ENCODE measurements around the gene IREB2. TPM values are rescaled to one million over a fixed set of nuclear protein-coding genes. Genes with fewer than 3 reads are reported as not detected.

Gene IREB2
- total and polyA plus RNA-seq, 3 experiments from 2014 or later, result 18.5 to 69.3 (median 62.2) TPM

- no peak for DNase-seq
- Mint-ChIP-seq H3K36me3 (no peaks in the 10 kb centered on the region), H3K9me3 (no peaks in the 10 kb centered on the region), H3K4me3 (no peak overlapping the region), H3K4me1 (no peaks in the 10 kb centered on the region), H3K27me3 (peaks cover 5 to 7% of the 10 kb centered on the region in 2 donors), H3K27ac (no peak overlapping the region)
- Histone ChIP-seq H3K4me1 (ENCODE audit: insufficient read depth, low read length) (no peaks in the 10 kb centered on the region), H3K27ac (ENCODE audit: low read depth, low read length) (no peak overlapping the region), H3K9me3 (ENCODE audit: low read length) (no peaks in the 10 kb centered on the region), H3K27me3 (ENCODE audit: insufficient read depth, low read length, poor library complexity, severe bottlenecking) (no peaks in the 10 kb centered on the region), H3K4me3 (ENCODE audit: low read length) (no peak overlapping the region), H3K36me3 (ENCODE audit: insufficient read depth, low read length) (no peaks in the 10 kb centered on the region)
- ChIA-PET CTCF (no interaction called here), POLR2A (interaction anchor here (0.6 kb wide), 1 partner anchor 166 kb away, joined by 15 read pairs; no protein-coding TSS in a partner anchor)
Measured at GRCh38 chr15:78393137-78393536, 44.9 kb upstream of the IREB2 start.

- H3K27me3 ChIP-seq (ENCODE audit: insufficient read depth, low read length, poor library complexity, severe bottlenecking), result no peaks in the 10 kb centered on the region
- ChIA-PET CTCF (no interaction called here), POLR2A (no interaction called here)
- Mint-ChIP-seq H3K27ac (no peak overlapping the region), H3K9me3 (no peaks in the 10 kb centered on the region), H3K4me1 (no peaks in the 10 kb centered on the region), H3K4me3 (no peak overlapping the region), H3K27me3 (peaks cover 4 to 5% of the 10 kb centered on the region in 2 donors), H3K36me3 (no peaks in the 10 kb centered on the region)
- DNase-seq, result no peak
- H3K4me1 ChIP-seq (ENCODE audit: insufficient read depth, low read length), result no peaks in the 10 kb centered on the region
- H3K4me3 ChIP-seq (ENCODE audit: low read length), result no peak overlapping the region
- H3K27ac ChIP-seq (ENCODE audit: low read depth, low read length), result no peak overlapping the region
- no peaks in the 10 kb centered on the region for H3K36me3 ChIP-seq (ENCODE audit: insufficient read depth, low read length)
- H3K9me3 ChIP-seq (ENCODE audit: low read length), result no peaks in the 10 kb centered on the region
Measured at GRCh38 chr15:78394026-78394425, 44.0 kb upstream of the IREB2 start.

GRCh38 chr15:78394981-78395616 is 42.9 kb upstream of the IREB2 start:
- Histone ChIP-seq H3K36me3 (ENCODE audit: insufficient read depth, low read length) (no peaks in the 10 kb centered on the region), H3K9me3 (ENCODE audit: low read length) (no peaks in the 10 kb centered on the region), H3K27me3 (ENCODE audit: insufficient read depth, low read length, poor library complexity, severe bottlenecking) (no peaks in the 10 kb centered on the region), H3K4me1 (ENCODE audit: insufficient read depth, low read length) (no peaks in the 10 kb centered on the region), H3K27ac (ENCODE audit: low read depth, low read length) (no peak overlapping the region), H3K4me3 (ENCODE audit: low read length) (no peak overlapping the region)
- H3K27me3 Mint-ChIP-seq, result peaks cover 0 to 5% of the 10 kb centered on the region in 2 donors
- H3K9me3 Mint-ChIP-seq, result no peaks in the 10 kb centered on the region
- no peaks in the 10 kb centered on the region for H3K4me1 Mint-ChIP-seq
- H3K36me3 Mint-ChIP-seq, result no peaks in the 10 kb centered on the region
- DNase-seq, result no peak
- ChIA-PET CTCF (interaction anchor here (0.9 to 1.8 kb wide), 2 partner anchors 9 to 28 kb away, joined by 3 to 5 read pairs; no protein-coding TSS in a partner anchor), POLR2A (no interaction called here)
- H3K27ac Mint-ChIP-seq, result no peak overlapping the region
- no peak overlapping the region for H3K4me3 Mint-ChIP-seq

- Histone ChIP-seq H3K4me1 (ENCODE audit: insufficient read depth, low read length) (no peaks in the 10 kb centered on the region), H3K36me3 (ENCODE audit: insufficient read depth, low read length) (no peaks in the 10 kb centered on the region), H3K27ac (ENCODE audit: low read depth, low read length) (no peak overlapping the region), H3K4me3 (ENCODE audit: low read length) (no peak overlapping the region), H3K27me3 (ENCODE audit: insufficient read depth, low read length, poor library complexity, severe bottlenecking) (no peaks in the 10 kb centered on the region), H3K9me3 (ENCODE audit: low read length) (no peaks in the 10 kb centered on the region)
- DNase-seq, result no peak
- H3K9me3 Mint-ChIP-seq, result no peaks in the 10 kb centered on the region
- H3K36me3 Mint-ChIP-seq, result no peaks in the 10 kb centered on the region
- POLR2A ChIA-PET, result no interaction called here
- CTCF ChIA-PET, result interaction anchor here (1.6 to 1.8 kb wide), 2 partner anchors 26 to 31 kb away, joined by 3 to 5 read pairs; no protein-coding TSS in a partner anchor
- peaks cover 2 to 3% of the 10 kb centered on the region in 2 donors for H3K27me3 Mint-ChIP-seq
- no peaks in the 10 kb centered on the region for H3K4me1 Mint-ChIP-seq
- H3K27ac Mint-ChIP-seq, result no peak overlapping the region
- no peak overlapping the region for H3K4me3 Mint-ChIP-seq
Measured at GRCh38 chr15:78396186-78396814, 41.7 kb upstream of the IREB2 start.

- H3K9me3 ChIP-seq (ENCODE audit: low read length), result no peaks in the 10 kb centered on the region
- Mint-ChIP-seq H3K4me1 (no peaks in the 10 kb centered on the region), H3K9me3 (no peaks in the 10 kb centered on the region), H3K27ac (peak overlapping the region in 1 of 8 donors; percentile 24), H3K36me3 (no peaks in the 10 kb centered on the region), H3K27me3 (peaks cover 2 to 3% of the 10 kb centered on the region in 2 donors), H3K4me3 (no peak overlapping the region)
- POLR2A ChIA-PET, result no interaction called here
- no peak overlapping the region for H3K27ac ChIP-seq (ENCODE audit: low read depth, low read length)
- DNase-seq, result no peak
- CTCF ChIA-PET, result interaction anchor here (1.6 to 1.8 kb wide), 2 partner anchors 26 to 31 kb away, joined by 3 to 5 read pairs; no protein-coding TSS in a partner anchor
- H3K4me1 ChIP-seq (ENCODE audit: insufficient read depth, low read length), result no peaks in the 10 kb centered on the region
- H3K27me3 ChIP-seq (ENCODE audit: insufficient read depth, low read length, poor library complexity, severe bottlenecking), result no peaks in the 10 kb centered on the region
- H3K4me3 ChIP-seq (ENCODE audit: low read length), result no peak overlapping the region
- H3K36me3 ChIP-seq (ENCODE audit: insufficient read depth, low read length), result no peaks in the 10 kb centered on the region
Measured at GRCh38 chr15:78396976-78397375, 41.0 kb upstream of the IREB2 start.

- no peak overlapping the region for H3K27ac ChIP-seq (ENCODE audit: low read depth, low read length)
- Mint-ChIP-seq H3K36me3 (no peaks in the 10 kb centered on the region), H3K4me3 (no peak overlapping the region), H3K4me1 (no peaks in the 10 kb centered on the region), H3K9me3 (no peaks in the 10 kb centered on the region), H3K27ac (no peak overlapping the region), H3K27me3 (peaks cover 2 to 3% of the 10 kb centered on the region in 2 donors)
- ChIA-PET POLR2A (no interaction called here), CTCF (interaction anchor here (1.6 kb wide), 1 partner anchor 30 kb away, joined by 3 read pairs; no protein-coding TSS in a partner anchor)
- H3K9me3 ChIP-seq (ENCODE audit: low read length), result no peaks in the 10 kb centered on the region
- no peak overlapping the region for H3K4me3 ChIP-seq (ENCODE audit: low read length)
- H3K36me3 ChIP-seq (ENCODE audit: insufficient read depth, low read length), result no peaks in the 10 kb centered on the region
- no peaks in the 10 kb centered on the region for H3K27me3 ChIP-seq (ENCODE audit: insufficient read depth, low read length, poor library complexity, severe bottlenecking)
- no peaks in the 10 kb centered on the region for H3K4me1 ChIP-seq (ENCODE audit: insufficient read depth, low read length)
- DNase-seq, result no peak
Measured at GRCh38 chr15:78397382-78397781, 40.6 kb upstream of the IREB2 start.

- no peak overlapping the region for H3K4me3 ChIP-seq (ENCODE audit: low read length)
- H3K9me3 ChIP-seq (ENCODE audit: low read length), result no peaks in the 10 kb centered on the region
- ChIA-PET POLR2A (no interaction called here), CTCF (interaction anchor here (1.2 kb wide), 1 partner anchor 12 kb away, joined by 4 read pairs; no protein-coding TSS in a partner anchor)
- no peak for DNase-seq
- H3K4me1 ChIP-seq (ENCODE audit: insufficient read depth, low read length), result no peaks in the 10 kb centered on the region
- H3K27me3 ChIP-seq (ENCODE audit: insufficient read depth, low read length, poor library complexity, severe bottlenecking), result no peaks in the 10 kb centered on the region
- Mint-ChIP-seq H3K4me1 (no peaks in the 10 kb centered on the region), H3K36me3 (no peaks in the 10 kb centered on the region), H3K9me3 (no peaks in the 10 kb centered on the region), H3K27me3 (peaks cover 0 to 3% of the 10 kb centered on the region in 2 donors), H3K4me3 (no peak overlapping the region), H3K27ac (no peak overlapping the region)
- H3K36me3 ChIP-seq (ENCODE audit: insufficient read depth, low read length), result no peaks in the 10 kb centered on the region
- H3K27ac ChIP-seq (ENCODE audit: low read depth, low read length), result no peak overlapping the region
Measured at GRCh38 chr15:78398076-78398825, 39.8 kb upstream of the IREB2 start.

GRCh38 chr15:78399091-78399490 is 38.9 kb upstream of the IREB2 start:
- Histone ChIP-seq H3K27ac (ENCODE audit: low read depth, low read length) (no peak overlapping the region), H3K9me3 (ENCODE audit: low read length) (no peaks in the 10 kb centered on the region), H3K4me1 (ENCODE audit: insufficient read depth, low read length) (no peaks in the 10 kb centered on the region), H3K27me3 (ENCODE audit: insufficient read depth, low read length, poor library complexity, severe bottlenecking) (no peaks in the 10 kb centered on the region), H3K36me3 (ENCODE audit: insufficient read depth, low read length) (no peaks in the 10 kb centered on the region), H3K4me3 (ENCODE audit: low read length) (no peak overlapping the region)
- H3K27ac Mint-ChIP-seq, result no peak overlapping the region
- DNase-seq, result no peak
- no peaks in the 10 kb centered on the region for H3K9me3 Mint-ChIP-seq
- H3K36me3 Mint-ChIP-seq, result no peaks in the 10 kb centered on the region
- peaks cover 0 to 9% of the 10 kb centered on the region in 2 donors for H3K27me3 Mint-ChIP-seq
- ChIA-PET POLR2A (no interaction called here), CTCF (no interaction called here)
- no peak overlapping the region for H3K4me3 Mint-ChIP-seq
- H3K4me1 Mint-ChIP-seq, result no peaks in the 10 kb centered on the region
